Colonic mucosa (tissue), 4 donors: ENCODE results near the gene KCNMB1. TPM values are rescaled to one million over a fixed set of nuclear protein-coding genes. Genes with fewer than 3 reads are reported as not detected.

Source experiments
- DNase-seq: peaks from one replicate; pipeline ENCODE4 v3.0.0-alpha.2; 2020
- H3K27ac ChIP-seq: fragments of 200-600 bp; one replicate; pipeline ENCODE4 v1.8.0; 2021
- H3K27me3 ChIP-seq: fragments of 200-600 bp; one replicate; pipeline ENCODE4 v1.8.0; 2021
- H3K36me3 ChIP-seq: fragments of 200-600 bp; one replicate; pipeline ENCODE4 v1.8.0; 2021
- H3K4me1 ChIP-seq: fragments of 200-600 bp; one replicate; pipeline ENCODE4 v1.8.0; 2021; ENCODE audit warnings: mild to moderate bottlenecking
- H3K4me3 ChIP-seq: fragments of 200-600 bp; one replicate; pipeline ENCODE4 v1.8.0; 2021
- H3K9ac ChIP-seq, 2 donors: one replicate each; pipeline ENCODE4 v1.7.0; 2013; ENCODE audit warnings: control low read depth in 2 of 2, low read depth in 2 of 2, low read length in 2 of 2
- H3K9me3 ChIP-seq: fragments of 200-600 bp; one replicate; pipeline ENCODE4 v1.8.0; 2021
- intact Hi-C: fragments of 100-400 bp; cut with DNase I; formaldehyde crosslinking; loops from one replicate; pipeline ENCODE4 v1.14.1; 2022
- total RNA-seq, 2 donors: library from RNA; stranded (reverse); fragmentation: NEBNext Ultra II Directional in 1 of 2; extraction: Animal tissue kit (Norgen Biotek cat#: 25700) in 1 of 2; gene quantifications; one replicate each; pipeline ENCODE4 v1.2.1, GENCODE V29; 2021
- TF ChIP-seq, protein P1 (sequence below): fragments of 200-600 bp; IDR thresholded peaks from one replicate; pipeline ENCODE4 v1.8.0; 2022; ENCODE audit warnings: antibody characterized with exemption, mild to moderate bottlenecking
- donor health status: healthy.
- donor health status: DM: no; HTN: no; CAD: no.
- donor health status: DM: no; HTN: no; CAD: no.

KCNMB1 gene
- total RNA-seq, 2 donors from 2014 or later: 0.42 to 6.9 TPM

DNA sequence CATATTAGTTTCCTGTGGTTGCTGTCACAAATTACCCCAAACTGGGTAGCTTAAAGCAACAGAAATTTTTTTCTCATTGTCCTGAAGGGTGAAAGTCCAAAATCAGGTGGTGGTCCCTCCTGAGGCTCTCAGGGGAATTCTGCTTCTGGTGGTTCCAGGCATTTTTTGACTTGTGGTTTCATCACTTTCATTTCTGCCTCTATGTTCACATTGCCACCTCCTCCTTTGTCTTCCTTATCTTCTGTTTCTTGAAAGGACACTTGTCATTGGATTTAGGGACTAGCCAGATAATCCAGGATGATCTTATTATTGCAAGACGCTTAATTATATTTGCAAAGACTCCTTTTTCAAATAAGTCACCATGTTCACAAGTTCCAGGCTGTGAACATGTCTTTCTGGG, 43.2 kb downstream of the KCNMB1 start:
- no peak for DNase-seq
- Histone ChIP-seq H3K9me3 (no peaks in the 10 kb centered on the region), H3K27me3 (no peaks in the 10 kb centered on the region), H3K9ac (no peak overlapping the region), H3K4me3 (no peak overlapping the region), H3K4me1 (no peaks in the 10 kb centered on the region), H3K27ac (no peak overlapping the region), H3K36me3 (no peaks in the 10 kb centered on the region)
- TF ChIP-seq, protein P1, sequence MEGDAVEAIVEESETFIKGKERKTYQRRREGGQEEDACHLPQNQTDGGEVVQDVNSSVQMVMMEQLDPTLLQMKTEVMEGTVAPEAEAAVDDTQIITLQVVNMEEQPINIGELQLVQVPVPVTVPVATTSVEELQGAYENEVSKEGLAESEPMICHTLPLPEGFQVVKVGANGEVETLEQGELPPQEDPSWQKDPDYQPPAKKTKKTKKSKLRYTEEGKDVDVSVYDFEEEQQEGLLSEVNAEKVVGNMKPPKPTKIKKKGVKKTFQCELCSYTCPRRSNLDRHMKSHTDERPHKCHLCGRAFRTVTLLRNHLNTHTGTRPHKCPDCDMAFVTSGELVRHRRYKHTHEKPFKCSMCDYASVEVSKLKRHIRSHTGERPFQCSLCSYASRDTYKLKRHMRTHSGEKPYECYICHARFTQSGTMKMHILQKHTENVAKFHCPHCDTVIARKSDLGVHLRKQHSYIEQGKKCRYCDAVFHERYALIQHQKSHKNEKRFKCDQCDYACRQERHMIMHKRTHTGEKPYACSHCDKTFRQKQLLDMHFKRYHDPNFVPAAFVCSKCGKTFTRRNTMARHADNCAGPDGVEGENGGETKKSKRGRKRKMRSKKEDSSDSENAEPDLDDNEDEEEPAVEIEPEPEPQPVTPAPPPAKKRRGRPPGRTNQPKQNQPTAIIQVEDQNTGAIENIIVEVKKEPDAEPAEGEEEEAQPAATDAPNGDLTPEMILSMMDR: no peak
- intact Hi-C loops: no loop called here

DNA sequence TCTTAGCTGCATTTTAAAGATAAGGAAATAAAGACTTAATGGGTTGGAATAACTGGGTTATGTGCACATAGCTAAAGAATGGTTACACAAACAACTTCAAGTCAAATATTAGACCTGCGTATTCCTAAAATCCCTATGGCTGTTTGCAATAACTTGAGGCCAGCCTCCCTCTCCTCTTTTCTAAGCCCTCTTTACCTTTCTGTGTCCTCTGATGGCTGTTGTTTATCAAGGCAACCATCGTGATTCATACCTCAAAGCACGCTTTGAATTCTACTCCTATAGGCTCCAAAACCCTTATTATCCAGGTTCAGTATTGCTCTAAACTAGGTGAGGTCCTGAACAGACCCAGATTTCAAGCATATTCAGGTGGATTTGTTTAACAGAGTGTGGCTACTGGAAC, 46.0 kb downstream of the KCNMB1 start:
- H3K36me3 ChIP-seq: no peaks in the 10 kb centered on the region
- DNase-seq: no peak
- intact Hi-C loops: no loop called here
- no peak overlapping the region for H3K27ac ChIP-seq
- no peak overlapping the region for H3K9ac ChIP-seq
- no peaks in the 10 kb centered on the region for H3K9me3 ChIP-seq
- TF ChIP-seq, protein P1: no peak
- H3K4me3 ChIP-seq: no peak overlapping the region
- H3K4me1 ChIP-seq: no peaks in the 10 kb centered on the region
- H3K27me3 ChIP-seq: no peaks in the 10 kb centered on the region

DNA sequence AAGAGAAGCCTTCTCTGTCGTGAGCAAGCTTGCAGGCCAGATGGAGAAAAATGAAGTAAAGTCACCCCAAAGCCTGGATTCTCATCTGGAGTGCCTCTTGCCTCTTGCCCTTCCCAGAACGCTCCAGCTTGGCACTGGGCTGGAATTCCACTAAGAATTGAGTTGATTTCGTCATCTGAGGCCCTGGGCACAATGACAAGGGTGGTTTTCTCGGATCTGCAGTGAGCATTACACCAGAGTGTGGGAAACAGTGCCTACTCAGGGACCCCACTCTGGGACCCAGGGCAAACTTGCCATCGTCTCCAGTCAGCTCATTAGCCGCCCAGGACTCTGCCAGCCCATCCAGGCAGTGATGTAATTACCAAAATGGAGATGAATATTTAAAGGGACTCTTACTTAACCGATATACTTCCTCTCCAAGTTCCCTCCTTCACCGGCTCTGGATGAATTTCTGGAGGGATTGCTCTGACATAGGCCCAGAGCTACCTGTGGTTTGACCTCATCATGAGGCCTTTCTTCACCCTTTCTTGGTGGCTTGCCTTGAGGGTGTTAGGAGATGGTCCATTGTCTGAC, 46.9 kb downstream of the KCNMB1 start:
- intact Hi-C loops: no loop called here
- Histone ChIP-seq H3K4me3 (no peak overlapping the region), H3K27me3 (no peaks in the 10 kb centered on the region)

GRCh38 chr5:170341545-170341944, 47.6 kb downstream of the KCNMB1 start:
- Histone ChIP-seq H3K9ac (no peak overlapping the region), H3K4me1 (no peaks in the 10 kb centered on the region), H3K9me3 (no peaks in the 10 kb centered on the region), H3K27me3 (no peaks in the 10 kb centered on the region), H3K4me3 (no peak overlapping the region), H3K36me3 (no peaks in the 10 kb centered on the region), H3K27ac (no peak overlapping the region)
- TF ChIP-seq, protein P1: no peak
- intact Hi-C loops: no loop called here
- DNase-seq: no peak

More for the DNA sequence above, 46.9 kb downstream of the KCNMB1 start:
- Histone ChIP-seq H3K9me3 (no peaks in the 10 kb centered on the region), H3K27ac (no peak overlapping the region), H3K36me3 (no peaks in the 10 kb centered on the region), H3K9ac (no peak overlapping the region), H3K4me1 (no peaks in the 10 kb centered on the region)
- no peak for DNase-seq
- TF ChIP-seq, protein P1: no peak

DNA sequence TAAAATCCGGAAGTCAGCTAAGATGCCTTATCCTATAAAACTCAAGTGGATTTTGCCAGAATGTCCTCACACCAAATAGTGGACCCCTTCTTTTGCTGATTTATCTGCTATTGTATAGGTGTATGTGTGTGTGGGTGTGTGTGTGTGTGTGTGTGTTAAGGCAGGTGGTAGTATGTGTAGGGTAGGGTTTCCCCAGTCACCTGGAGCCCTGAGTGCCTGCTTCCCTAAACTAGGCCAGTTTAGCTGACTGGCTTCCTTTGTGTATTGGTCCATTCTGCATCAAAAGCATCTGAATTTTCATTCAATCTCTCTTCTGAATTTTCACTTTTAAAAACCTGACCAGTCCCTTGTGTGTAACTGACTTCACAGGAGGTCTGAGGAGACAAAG, 49.4 kb downstream of the KCNMB1 start:
- Histone ChIP-seq H3K4me3 (no peak overlapping the region), H3K27me3 (no peaks in the 10 kb centered on the region), H3K36me3 (no peaks in the 10 kb centered on the region), H3K4me1 (no peaks in the 10 kb centered on the region), H3K9me3 (no peaks in the 10 kb centered on the region), H3K9ac (no peak overlapping the region), H3K27ac (no peak overlapping the region)
- DNase-seq: no peak
- TF ChIP-seq, protein P1: no peak
- intact Hi-C loops: no loop called here
